KMS-11 (cell line): ENCODE results near the gene HTR6.

Experiments used
- H2AFZ ChIP-seq: fragments of 200-600 bp; sonication (generic); 2 replicates; pipeline ENCODE4 v1.6.1; 2016; ENCODE audit warnings: antibody characterized with exemption, mixed run types, low read depth
- H3K27ac ChIP-seq: fragments of 200-600 bp; sonication (generic); 2 replicates; pipeline ENCODE4 v1.6.1; 2016; ENCODE audit warnings: mild to moderate bottlenecking, mixed run types
- H3K27me3 ChIP-seq: fragments of 200-600 bp; sonication (generic); 2 replicates; pipeline ENCODE4 v1.6.1; 2017; ENCODE audit warnings: mild to moderate bottlenecking, low read depth, mixed run types, moderate library complexity; ENCODE audit not compliant: insufficient read depth
- H3K36me3 ChIP-seq: fragments of 200-600 bp; sonication (generic); 2 replicates; pipeline ENCODE4 v1.6.1; 2017; ENCODE audit warnings: mild to moderate bottlenecking, mixed run types; ENCODE audit not compliant: insufficient read depth
- H3K4me1 ChIP-seq: fragments of 200-600 bp; sonication (generic); 2 replicates; pipeline ENCODE4 v1.6.1; 2016; ENCODE audit warnings: mild to moderate bottlenecking, low read depth, mixed run types; ENCODE audit not compliant: poor library complexity, severe bottlenecking
- H3K4me2 ChIP-seq: fragments of 200-600 bp; sonication (generic); 2 replicates; pipeline ENCODE4 v1.7.0; 2016; ENCODE audit warnings: mild to moderate bottlenecking, mixed run types
- H3K4me3 ChIP-seq: fragments of 200-600 bp; sonication (generic); IDR thresholded peaks from 2 replicates; pipeline ENCODE4 v1.6.1; 2017; ENCODE audit warnings: low read depth, low read length, mixed read lengths; ENCODE audit not compliant: insufficient read depth
- H3K79me2 ChIP-seq: fragments of 200-600 bp; sonication (generic); 2 replicates; pipeline ENCODE4 v1.6.1; 2016; ENCODE audit warnings: low read depth, mixed run types; ENCODE audit not compliant: insufficient read depth
- H3K9ac ChIP-seq: fragments of 200-600 bp; sonication (generic); 2 replicates; pipeline ENCODE4 v1.6.1; 2016; ENCODE audit warnings: mild to moderate bottlenecking, mixed run types
- H4K20me1 ChIP-seq: fragments of 200-600 bp; sonication (generic); 2 replicates; pipeline ENCODE4 v1.6.1; 2016; ENCODE audit warnings: mild to moderate bottlenecking, mixed run types; ENCODE audit not compliant: insufficient read depth
- TF ChIP-seq, protein P1 (sequence below): fragments of 200-600 bp; sonication (generic); conservative IDR thresholded peaks from 2 replicates; pipeline ENCODE4 v1.6.1; 2017; ENCODE audit warnings: low read depth, mild to moderate bottlenecking, antibody characterized with exemption, low read length, moderate library complexity, mixed read lengths

The HTR6 gene

GRCh38 chr1:19656134-19656779 lies 8.4 kb upstream of the HTR6 start:
- TF ChIP-seq, protein P1, sequence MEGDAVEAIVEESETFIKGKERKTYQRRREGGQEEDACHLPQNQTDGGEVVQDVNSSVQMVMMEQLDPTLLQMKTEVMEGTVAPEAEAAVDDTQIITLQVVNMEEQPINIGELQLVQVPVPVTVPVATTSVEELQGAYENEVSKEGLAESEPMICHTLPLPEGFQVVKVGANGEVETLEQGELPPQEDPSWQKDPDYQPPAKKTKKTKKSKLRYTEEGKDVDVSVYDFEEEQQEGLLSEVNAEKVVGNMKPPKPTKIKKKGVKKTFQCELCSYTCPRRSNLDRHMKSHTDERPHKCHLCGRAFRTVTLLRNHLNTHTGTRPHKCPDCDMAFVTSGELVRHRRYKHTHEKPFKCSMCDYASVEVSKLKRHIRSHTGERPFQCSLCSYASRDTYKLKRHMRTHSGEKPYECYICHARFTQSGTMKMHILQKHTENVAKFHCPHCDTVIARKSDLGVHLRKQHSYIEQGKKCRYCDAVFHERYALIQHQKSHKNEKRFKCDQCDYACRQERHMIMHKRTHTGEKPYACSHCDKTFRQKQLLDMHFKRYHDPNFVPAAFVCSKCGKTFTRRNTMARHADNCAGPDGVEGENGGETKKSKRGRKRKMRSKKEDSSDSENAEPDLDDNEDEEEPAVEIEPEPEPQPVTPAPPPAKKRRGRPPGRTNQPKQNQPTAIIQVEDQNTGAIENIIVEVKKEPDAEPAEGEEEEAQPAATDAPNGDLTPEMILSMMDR: no peak
- Histone ChIP-seq H3K9ac (no peak overlapping the region), H2AFZ (no peak overlapping the region), H3K79me2 (no peaks in the 10 kb centered on the region), H3K4me3 (no peak overlapping the region), H4K20me1 (no peaks in the 10 kb centered on the region), H3K4me2 (no peak overlapping the region), H3K27me3 (no peaks in the 10 kb centered on the region), H3K36me3 (no peaks in the 10 kb centered on the region), H3K4me1 (peaks cover 12% of the 10 kb centered on the region), H3K27ac (no peak overlapping the region)

GRCh38 chr1:19656780-19657466 lies 7.8 kb upstream of the HTR6 start:
- Histone ChIP-seq H2AFZ (no peak overlapping the region), H3K9ac (no peak overlapping the region), H3K4me2 (no peak overlapping the region), H4K20me1 (no peaks in the 10 kb centered on the region), H3K27ac (no peak overlapping the region), H3K79me2 (no peaks in the 10 kb centered on the region), H3K36me3 (no peaks in the 10 kb centered on the region), H3K4me3 (no peak overlapping the region), H3K4me1 (peaks cover 12% of the 10 kb centered on the region), H3K27me3 (no peaks in the 10 kb centered on the region)
- TF ChIP-seq, protein P1: no peak

DNA sequence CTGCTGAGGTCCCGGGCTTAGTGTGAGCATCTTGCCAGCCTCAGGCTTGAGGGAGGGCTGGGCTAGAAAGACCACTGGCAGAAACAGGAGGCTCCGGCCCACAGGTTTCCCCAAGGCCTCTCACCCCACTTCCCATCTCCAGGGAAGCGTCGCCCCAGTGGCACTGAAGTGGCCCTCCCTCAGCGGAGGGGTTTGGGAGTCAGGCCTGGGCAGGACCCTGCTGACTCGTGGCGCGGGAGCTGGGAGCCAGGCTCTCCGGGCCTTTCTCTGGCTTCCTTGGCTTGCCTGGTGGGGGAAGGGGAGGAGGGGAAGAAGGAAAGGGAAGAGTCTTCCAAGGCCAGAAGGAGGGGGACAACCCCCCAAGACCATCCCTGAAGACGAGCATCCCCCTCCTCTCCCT lies 7.2 kb upstream of the HTR6 start:
- TF ChIP-seq, protein P1: no peak
- no peak overlapping the region for H3K9ac ChIP-seq
- no peak overlapping the region for H2AFZ ChIP-seq
- no peak overlapping the region for H3K4me3 ChIP-seq
- no peak overlapping the region for H3K27ac ChIP-seq
- no peaks in the 10 kb centered on the region for H3K36me3 ChIP-seq
- no peaks in the 10 kb centered on the region for H3K79me2 ChIP-seq
- no peaks in the 10 kb centered on the region for H3K27me3 ChIP-seq
- H4K20me1 ChIP-seq: no peaks in the 10 kb centered on the region
- H3K4me2 ChIP-seq: no peak overlapping the region
- peaks cover 12% of the 10 kb centered on the region for H3K4me1 ChIP-seq

- Histone ChIP-seq H2AFZ (no peak overlapping the region), H3K79me2 (no peaks in the 10 kb centered on the region), H3K4me2 (no peak overlapping the region), H3K4me1 (peaks cover 12% of the 10 kb centered on the region), H3K4me3 (no peak overlapping the region), H3K36me3 (no peaks in the 10 kb centered on the region), H4K20me1 (no peaks in the 10 kb centered on the region), H3K27ac (no peak overlapping the region), H3K9ac (no peak overlapping the region), H3K27me3 (0 out of 2 replicates have a peak, but pooled peaks cover 4% of the 10 kb centered on the region)
- TF ChIP-seq, protein P1: no peak
Measured at GRCh38 chr1:19658186-19658585, 6.5 kb upstream of the HTR6 start.
